HepG2 (cell line): Measurements from ENCODE around the gene SFPQ. TPM values are rescaled to one million over a fixed set of nuclear protein-coding genes. Genes with fewer than 3 reads are reported as not detected.

Experiments
- AHDC1 ChIP-seq: sonication (generic); formaldehyde crosslinking; IDR thresholded peaks from 2 replicates; pipeline ENCODE4 v1.5.1; 2020; ENCODE audit warnings: mild to moderate bottlenecking, missing genetic modification reagents, borderline replicate concordance
- ARID4A ChIP-seq: sonication (generic); formaldehyde crosslinking; IDR thresholded peaks from 2 replicates; pipeline ENCODE4 v1.5.0; 2020; ENCODE audit warnings: mild to moderate bottlenecking, missing genetic modification reagents, borderline replicate concordance
- HCFC1 ChIP-seq: fragments of 150-350 bp; IDR thresholded peaks from 2 replicates; pipeline ENCODE4 v1.6.1; 2014; ENCODE audit warnings: low read depth, low read length
- MTA3 ChIP-seq: sonication (generic); formaldehyde crosslinking; IDR thresholded peaks from 2 replicates; pipeline ENCODE4 v1.4.0; 2020; ENCODE audit warnings: missing genetic modification reagents
- NFYB ChIP-seq: sonication (generic); formaldehyde crosslinking; IDR thresholded peaks from 2 replicates; pipeline ENCODE4 v1.4.0; 2020; ENCODE audit warnings: missing genetic modification reagents
- PHB2 ChIP-seq: fragments of 450-650 bp; IDR thresholded peaks from 2 replicates; pipeline ENCODE4 v1.6.1; 2018; ENCODE audit not compliant: partially characterized antibody
- RARA ChIP-seq: IDR thresholded peaks from 2 replicates; pipeline ENCODE4 v1.6.1; 2016; ENCODE audit warnings: missing genetic modification reagents, missing compliant biosample characterization
- RCOR2 ChIP-seq: IDR thresholded peaks from 2 replicates; pipeline ENCODE4 v1.6.1; 2016; ENCODE audit warnings: missing biosample characterization, missing genetic modification reagents
- SP2 ChIP-seq: sonication (generic); formaldehyde crosslinking; IDR thresholded peaks from 2 replicates; pipeline ENCODE4 v1.5.1; 2020; ENCODE audit warnings: mild to moderate bottlenecking, missing genetic modification reagents
- TCF7 ChIP-seq: sonication (generic); IDR thresholded peaks from 2 replicates; pipeline ENCODE4 v1.6.1; 2016; ENCODE audit warnings: antibody characterized with exemption, low read depth
- TGIF2 ChIP-seq: IDR thresholded peaks from 2 replicates; pipeline ENCODE4 v1.6.1; 2016; ENCODE audit warnings: control low read depth, missing compliant biosample characterization
- ZBTB42 ChIP-seq: sonication (generic); formaldehyde crosslinking; IDR thresholded peaks from 2 replicates; pipeline ENCODE4 v1.5.0; 2020; ENCODE audit warnings: mild to moderate bottlenecking, missing genetic modification reagents
- ZKSCAN1 ChIP-seq: fragments of 150-350 bp; IDR thresholded peaks from 2 replicates; pipeline ENCODE4 v1.6.1; 2014; ENCODE audit warnings: low read length
- ZNF24 ChIP-seq: fragments of 450-650 bp; IDR thresholded peaks from 2 replicates; pipeline ENCODE4 v1.6.1; 2017; ENCODE audit warnings: antibody characterized with exemption, mild to moderate bottlenecking
- ZNF350 ChIP-seq: sonication (generic); formaldehyde crosslinking; IDR thresholded peaks from 2 replicates; pipeline ENCODE4 v1.4.0; 2020; ENCODE audit warnings: mild to moderate bottlenecking, low read depth, missing genetic modification reagents, borderline replicate concordance
- ZNF781 ChIP-seq: sonication (generic); formaldehyde crosslinking; IDR thresholded peaks from 2 replicates; pipeline ENCODE4 v1.5.1; 2020; ENCODE audit warnings: borderline replicate concordance, mild to moderate bottlenecking, missing genetic modification reagents; ENCODE audit errors: not compliant biosample characterization
- polyA plus RNA-seq, 8 experiments: library from polyadenylated mRNA; depleted of rRNA in 3 of 8; stranded (reverse) in 7 of 8; unstranded in 1 of 8; fragments of >200 nt; fragmentation: Illumina TruSeq in 4 of 8; extraction: Trizol in 4 of 8; gene quantifications; 2 replicates each; pipeline versions ENCODE4 v1.2.1 to v1.2.3, GENCODE V29; 2011 to 2016; ENCODE audit warnings: low read depth in 4 of 8, missing spikeins in 1 of 8, mixed read lengths in 1 of 8; ENCODE audit not compliant: insufficient read depth in 1 of 8
- total RNA-seq, 5 experiments: library from RNA; depleted of rRNA; stranded (reverse); fragments of >200 nt; fragmentation: Illumina TruSeq; extraction: Trizol; gene quantifications; 2 replicates each; pipeline ENCODE4 v1.2.3, GENCODE V29; 2016; ENCODE audit warnings: low read depth in 1 of 5
- TF ChIP-seq, protein P1 (sequence below): conservative IDR thresholded peaks from 2 replicates; pipeline ENCODE4 v1.6.1; 2018; ENCODE audit warnings: missing genetic modification reagents

Gene SFPQ
- total and polyA plus RNA-seq, 2 of the 13 experiments (the other 11 are each of a cell fraction or from before 2014, with no cell fraction given), result 101 to 292 TPM

- TF ChIP-seq, protein P1, sequence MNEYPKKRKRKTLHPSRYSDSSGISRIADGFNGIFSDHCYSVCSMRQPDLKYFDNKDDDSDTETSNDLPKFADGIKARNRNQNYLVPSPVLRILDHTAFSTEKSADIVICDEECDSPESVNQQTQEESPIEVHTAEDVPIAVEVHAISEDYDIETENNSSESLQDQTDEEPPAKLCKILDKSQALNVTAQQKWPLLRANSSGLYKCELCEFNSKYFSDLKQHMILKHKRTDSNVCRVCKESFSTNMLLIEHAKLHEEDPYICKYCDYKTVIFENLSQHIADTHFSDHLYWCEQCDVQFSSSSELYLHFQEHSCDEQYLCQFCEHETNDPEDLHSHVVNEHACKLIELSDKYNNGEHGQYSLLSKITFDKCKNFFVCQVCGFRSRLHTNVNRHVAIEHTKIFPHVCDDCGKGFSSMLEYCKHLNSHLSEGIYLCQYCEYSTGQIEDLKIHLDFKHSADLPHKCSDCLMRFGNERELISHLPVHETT (CRISPR knock-in tag), result no peak
- TF ChIP-seq ZNF24, result no peak
- 0 out of 2 replicates have a peak, but pooled peaks have one; percentile 32 for TF ChIP-seq AHDC1 (CRISPR knock-in tag)
- no peak for TF ChIP-seq RARA (CRISPR knock-in tag)
- no peak for TF ChIP-seq PHB2
- no peak for TF ChIP-seq ZBTB42
- TF ChIP-seq MTA3 (CRISPR knock-in tag), result no peak
- TF ChIP-seq ZKSCAN1, result no peak
- peak; percentile 75; the same call in 1 of the 2 replicates for TF ChIP-seq ZNF350 (CRISPR knock-in tag)
- TF ChIP-seq ZNF781 (CRISPR knock-in tag), result peak; percentile 40
- no peak for TF ChIP-seq TCF7
- TF ChIP-seq ARID4A (CRISPR knock-in tag), result peak; percentile 82; the same call in 1 of the 2 replicates
- no peak; the same call in 1 of the 2 replicates for TF ChIP-seq HCFC1
- TF ChIP-seq NFYB, result peak; percentile 98
- TF ChIP-seq SP2 (CRISPR knock-in tag), result peak; percentile 96
- TF ChIP-seq TGIF2 (CRISPR knock-in tag), result no peak
- no peak for TF ChIP-seq RCOR2 (CRISPR knock-in tag)
These were observed at the start of gene SFPQ (continued) for GRCh38 chr1:35192853-35193664.
